ENCODE results near the gene MKRN2OS. TPM values are rescaled to one million over a fixed set of nuclear protein-coding genes. Genes with fewer than 3 reads are reported as not detected.

The MKRN2OS gene
- total RNA-seq, 1 donor from 2014 or later = not detected

DNA sequence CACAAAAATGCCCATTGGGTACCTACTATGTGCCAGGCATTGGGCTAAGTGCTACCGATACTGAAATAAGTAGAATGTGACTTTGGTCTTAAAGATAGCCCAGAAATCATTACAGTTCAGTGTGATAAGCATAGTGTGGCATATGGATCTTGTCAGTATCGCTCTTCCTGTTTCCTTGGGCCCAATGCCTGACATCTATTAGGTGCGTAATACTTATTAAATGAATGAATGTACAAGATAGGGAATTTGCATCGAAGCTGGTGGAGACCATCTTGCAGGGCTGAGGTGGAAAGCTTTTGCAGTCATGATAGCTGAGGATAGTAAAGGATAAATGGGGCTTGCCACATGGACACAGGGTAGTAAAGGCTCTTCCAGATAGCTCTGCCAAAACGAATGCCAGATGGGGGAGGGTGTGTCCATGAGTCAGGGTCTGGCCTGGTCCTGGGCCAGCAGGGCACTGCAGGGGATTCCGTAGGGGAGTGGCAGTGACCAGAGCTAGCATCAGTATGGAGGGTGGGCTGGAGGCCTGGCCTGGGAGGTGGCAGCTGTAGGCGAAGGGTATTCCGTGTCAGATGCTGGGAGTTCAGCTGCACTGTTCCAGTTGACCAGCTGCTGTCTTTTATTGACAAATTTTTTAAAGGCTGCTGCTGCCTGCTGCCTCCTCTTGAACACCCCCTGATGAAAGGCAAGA, 37.6 kb downstream of the MKRN2OS start:
- H3K4me3 Mint-ChIP-seq (ENCODE audit: unreplicated experiment) = no peak overlapping the region
- peaks cover 7% of the 10 kb centered on the region for H3K36me3 Mint-ChIP-seq (ENCODE audit: low read depth, unreplicated experiment)
- no peaks in the 10 kb centered on the region for H3K9me3 Mint-ChIP-seq (ENCODE audit: unreplicated experiment)
- no peaks in the 10 kb centered on the region for H3K4me1 Mint-ChIP-seq (ENCODE audit: unreplicated experiment)
- no peak overlapping the region for H3K27ac Mint-ChIP-seq (ENCODE audit: unreplicated experiment)
- TF ChIP-seq, protein P1, sequence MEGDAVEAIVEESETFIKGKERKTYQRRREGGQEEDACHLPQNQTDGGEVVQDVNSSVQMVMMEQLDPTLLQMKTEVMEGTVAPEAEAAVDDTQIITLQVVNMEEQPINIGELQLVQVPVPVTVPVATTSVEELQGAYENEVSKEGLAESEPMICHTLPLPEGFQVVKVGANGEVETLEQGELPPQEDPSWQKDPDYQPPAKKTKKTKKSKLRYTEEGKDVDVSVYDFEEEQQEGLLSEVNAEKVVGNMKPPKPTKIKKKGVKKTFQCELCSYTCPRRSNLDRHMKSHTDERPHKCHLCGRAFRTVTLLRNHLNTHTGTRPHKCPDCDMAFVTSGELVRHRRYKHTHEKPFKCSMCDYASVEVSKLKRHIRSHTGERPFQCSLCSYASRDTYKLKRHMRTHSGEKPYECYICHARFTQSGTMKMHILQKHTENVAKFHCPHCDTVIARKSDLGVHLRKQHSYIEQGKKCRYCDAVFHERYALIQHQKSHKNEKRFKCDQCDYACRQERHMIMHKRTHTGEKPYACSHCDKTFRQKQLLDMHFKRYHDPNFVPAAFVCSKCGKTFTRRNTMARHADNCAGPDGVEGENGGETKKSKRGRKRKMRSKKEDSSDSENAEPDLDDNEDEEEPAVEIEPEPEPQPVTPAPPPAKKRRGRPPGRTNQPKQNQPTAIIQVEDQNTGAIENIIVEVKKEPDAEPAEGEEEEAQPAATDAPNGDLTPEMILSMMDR (IDR thresholded peaks at IDR 0.05; ENCODE audit: unreplicated experiment) = no peak
- H3K27me3 Mint-ChIP-seq (ENCODE audit: unreplicated experiment) = peaks cover 1% of the 10 kb centered on the region
- DNase-seq (ENCODE audit: low spot score) = no peak

DNA sequence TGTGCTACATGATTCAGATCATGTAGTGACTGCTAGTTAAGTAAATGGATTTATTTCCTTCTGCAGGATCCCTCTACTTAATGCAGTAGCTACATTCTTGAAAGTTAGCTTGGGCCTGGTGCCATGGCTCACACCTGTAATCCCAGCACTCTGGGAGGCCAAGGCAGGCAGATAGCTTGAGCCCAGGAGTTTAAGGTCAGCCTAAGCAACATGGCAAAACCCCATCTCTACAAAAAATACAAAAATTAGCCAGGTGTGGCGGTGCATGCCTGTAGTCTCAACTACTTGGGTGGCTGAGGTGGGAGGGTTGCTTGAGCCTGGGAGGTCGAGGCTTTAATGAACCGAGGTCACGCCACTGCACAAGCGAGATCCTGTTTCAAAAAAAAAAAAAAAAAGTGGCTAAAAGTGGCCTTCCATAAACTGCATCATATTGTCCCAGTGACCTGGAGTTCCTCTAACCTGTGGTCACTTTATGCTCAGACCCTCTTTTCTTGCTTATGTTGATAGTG, 39.0 kb downstream of the MKRN2OS start:
- Mint-ChIP-seq H3K4me3 (ENCODE audit: unreplicated experiment) (no peak overlapping the region), H3K4me1 (ENCODE audit: unreplicated experiment) (no peaks in the 10 kb centered on the region), H3K27me3 (ENCODE audit: unreplicated experiment) (peaks cover 1% of the 10 kb centered on the region), H3K9me3 (ENCODE audit: unreplicated experiment) (no peaks in the 10 kb centered on the region), H3K27ac (ENCODE audit: unreplicated experiment) (no peak overlapping the region), H3K36me3 (ENCODE audit: low read depth, unreplicated experiment) (peaks cover 7% of the 10 kb centered on the region)
- TF ChIP-seq, protein P1 (IDR thresholded peaks at IDR 0.05; ENCODE audit: unreplicated experiment) = no peak
- DNase-seq (ENCODE audit: low spot score) = no peak

DNA sequence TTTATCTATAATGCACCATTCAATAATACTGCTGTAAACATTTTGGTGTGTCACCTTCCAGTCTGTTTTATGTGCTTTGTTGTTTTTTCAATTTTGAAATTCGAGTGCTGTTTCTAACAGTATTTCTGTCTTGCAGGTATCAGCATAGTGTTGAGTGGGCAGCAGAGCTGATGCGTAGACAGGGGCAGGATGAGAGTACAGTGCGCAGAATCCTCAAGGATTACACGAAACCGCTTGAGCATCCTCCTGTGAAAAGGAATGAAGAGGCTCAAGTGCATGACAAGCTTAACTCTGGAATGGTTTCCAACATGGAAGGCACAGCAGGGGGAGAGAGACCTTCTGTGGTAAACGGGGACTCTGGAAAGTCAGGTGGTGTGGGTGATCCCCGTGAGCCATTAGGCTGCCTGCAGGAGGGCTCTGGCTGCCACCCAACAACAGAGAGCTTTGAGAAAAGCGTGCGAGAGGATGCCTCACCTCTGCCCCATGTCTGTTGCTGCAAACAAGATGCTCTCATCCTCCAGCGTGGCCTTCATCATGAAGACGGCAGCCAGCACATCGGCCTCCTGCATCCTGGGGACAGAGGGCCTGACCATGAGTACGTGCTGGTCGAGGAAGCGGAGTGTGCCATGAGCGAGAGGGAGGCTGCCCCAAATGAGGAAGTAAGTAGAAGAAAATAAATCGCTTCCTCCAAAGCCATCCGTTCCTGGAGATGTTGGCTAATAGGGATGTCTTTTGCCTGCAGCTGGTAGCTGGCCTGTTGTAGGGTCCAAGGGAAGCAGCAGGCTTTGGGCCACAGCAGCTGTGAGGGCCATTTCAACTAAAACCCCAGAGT, 42.0 kb downstream of the MKRN2OS start:
- peak overlapping the region; percentile 26 for H3K4me3 Mint-ChIP-seq (ENCODE audit: unreplicated experiment)
- no peak overlapping the region for H3K27ac Mint-ChIP-seq (ENCODE audit: unreplicated experiment)
- H3K9me3 Mint-ChIP-seq (ENCODE audit: unreplicated experiment) = no peaks in the 10 kb centered on the region
- no peak for DNase-seq (ENCODE audit: low spot score)
- no peaks in the 10 kb centered on the region for H3K4me1 Mint-ChIP-seq (ENCODE audit: unreplicated experiment)
- TF ChIP-seq, protein P1 (IDR thresholded peaks at IDR 0.05; ENCODE audit: unreplicated experiment) = no peak
- peaks cover 1% of the 10 kb centered on the region for H3K27me3 Mint-ChIP-seq (ENCODE audit: unreplicated experiment)
- H3K36me3 Mint-ChIP-seq (ENCODE audit: low read depth, unreplicated experiment) = peaks cover 17% of the 10 kb centered on the region

DNA sequence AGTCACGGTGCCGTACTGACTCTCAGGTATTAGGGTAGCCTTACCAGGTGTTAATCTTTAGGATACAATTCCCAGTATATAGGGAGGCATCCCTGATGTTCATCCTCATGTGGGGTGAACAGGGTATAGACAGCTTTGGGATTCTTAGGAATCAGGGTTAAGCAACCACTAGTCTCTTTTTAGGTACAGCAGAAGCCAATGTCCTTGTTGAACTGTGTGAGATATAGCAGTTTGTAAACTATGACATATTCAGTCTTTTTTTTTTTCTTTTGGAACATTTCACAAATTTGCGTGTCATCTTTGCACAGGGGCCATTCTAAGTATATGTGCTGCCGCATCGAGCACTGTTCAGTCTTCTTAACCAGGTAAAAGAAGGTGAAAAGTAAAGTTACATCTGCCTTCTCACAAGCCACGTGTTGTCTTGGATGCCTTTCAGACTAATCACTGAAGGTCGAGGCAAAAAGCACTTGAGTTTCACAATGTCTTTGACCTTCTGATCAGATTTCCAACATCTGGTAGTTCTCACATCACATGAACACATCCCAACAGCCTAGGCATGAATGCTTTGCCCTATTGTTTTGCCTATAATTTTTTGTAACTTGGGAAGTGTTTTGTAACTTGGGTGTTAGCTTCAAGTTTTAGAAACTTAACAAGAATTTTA, 43.8 kb downstream of the MKRN2OS start:
- H3K27ac Mint-ChIP-seq (ENCODE audit: unreplicated experiment) = no peak overlapping the region
- no peaks in the 10 kb centered on the region for H3K4me1 Mint-ChIP-seq (ENCODE audit: unreplicated experiment)
- no peak for DNase-seq (ENCODE audit: low spot score)
- H3K36me3 Mint-ChIP-seq (ENCODE audit: low read depth, unreplicated experiment) = peaks cover 17% of the 10 kb centered on the region
- no peak overlapping the region for H3K4me3 Mint-ChIP-seq (ENCODE audit: unreplicated experiment)
- H3K27me3 Mint-ChIP-seq (ENCODE audit: unreplicated experiment) = peaks cover 1% of the 10 kb centered on the region
- TF ChIP-seq, protein P1 (IDR thresholded peaks at IDR 0.05; ENCODE audit: unreplicated experiment) = no peak
- no peaks in the 10 kb centered on the region for H3K9me3 Mint-ChIP-seq (ENCODE audit: unreplicated experiment)

All from endothelial cell (in vitro differentiated cells).